Measurements from ENCODE around the gene ZBTB12.

GRCh38 chr6:31884528-31885035 lies 17.3 kb downstream of the ZBTB12 start:
- TF ChIP-seq EZH2 (IDR thresholded peaks at IDR 0.05; ENCODE audit: borderline replicate concordance) (no peak), CTCF (IDR thresholded peaks at IDR 0.05; ENCODE audit: poor library complexity) (no peak), EZH2phosphoT487 (IDR thresholded peaks at IDR 0.05; ENCODE audit: low read depth, severe bottlenecking, unreplicated experiment) (no peak)

Data from hepatocyte (in vitro differentiated cells).